AG09319 (cell line): Measurements from ENCODE around the gene ARID1B.

ENCODE experiments used
- DNase-seq: peaks from one replicate; pipeline ENCODE4 v3.0.0-alpha.2; 2010; ENCODE audit warnings: low read depth; ENCODE audit errors: extremely low read depth
- TF ChIP-seq, protein P1 (sequence below): IDR thresholded peaks from 2 replicates; pipeline ENCODE4 v1.5.1; 2011; ENCODE audit warnings: low read depth, mild to moderate bottlenecking, inconsistent platforms, low read length, moderate library complexity

ARID1B gene

GRCh38 chr6:157023958-157024357 lies 246.8 kb downstream of the ARID1B start:
- no peak for DNase-seq
- TF ChIP-seq, protein P1, sequence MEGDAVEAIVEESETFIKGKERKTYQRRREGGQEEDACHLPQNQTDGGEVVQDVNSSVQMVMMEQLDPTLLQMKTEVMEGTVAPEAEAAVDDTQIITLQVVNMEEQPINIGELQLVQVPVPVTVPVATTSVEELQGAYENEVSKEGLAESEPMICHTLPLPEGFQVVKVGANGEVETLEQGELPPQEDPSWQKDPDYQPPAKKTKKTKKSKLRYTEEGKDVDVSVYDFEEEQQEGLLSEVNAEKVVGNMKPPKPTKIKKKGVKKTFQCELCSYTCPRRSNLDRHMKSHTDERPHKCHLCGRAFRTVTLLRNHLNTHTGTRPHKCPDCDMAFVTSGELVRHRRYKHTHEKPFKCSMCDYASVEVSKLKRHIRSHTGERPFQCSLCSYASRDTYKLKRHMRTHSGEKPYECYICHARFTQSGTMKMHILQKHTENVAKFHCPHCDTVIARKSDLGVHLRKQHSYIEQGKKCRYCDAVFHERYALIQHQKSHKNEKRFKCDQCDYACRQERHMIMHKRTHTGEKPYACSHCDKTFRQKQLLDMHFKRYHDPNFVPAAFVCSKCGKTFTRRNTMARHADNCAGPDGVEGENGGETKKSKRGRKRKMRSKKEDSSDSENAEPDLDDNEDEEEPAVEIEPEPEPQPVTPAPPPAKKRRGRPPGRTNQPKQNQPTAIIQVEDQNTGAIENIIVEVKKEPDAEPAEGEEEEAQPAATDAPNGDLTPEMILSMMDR: no peak

DNA sequence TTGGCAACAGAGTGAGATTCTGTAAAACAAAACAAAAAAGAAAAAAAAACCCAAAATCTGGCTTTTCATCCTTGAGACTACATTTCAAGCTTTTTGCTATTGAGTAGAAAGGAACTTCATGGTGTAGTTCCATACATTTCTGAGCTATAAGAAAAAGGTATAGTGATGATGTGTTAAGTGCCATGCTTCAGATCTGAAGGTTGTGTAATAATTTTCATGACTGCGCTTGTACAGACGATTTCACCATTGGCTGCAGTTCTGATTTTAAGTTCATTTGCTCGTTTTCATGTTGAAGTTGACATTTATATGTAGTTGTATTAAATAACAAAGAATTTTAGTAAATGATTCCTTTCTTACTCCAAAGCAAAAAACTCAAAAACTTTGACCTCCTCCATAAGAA lies 247.6 kb downstream of the ARID1B start:
- TF ChIP-seq, protein P1: no peak
- DNase-seq: no peak

DNA sequence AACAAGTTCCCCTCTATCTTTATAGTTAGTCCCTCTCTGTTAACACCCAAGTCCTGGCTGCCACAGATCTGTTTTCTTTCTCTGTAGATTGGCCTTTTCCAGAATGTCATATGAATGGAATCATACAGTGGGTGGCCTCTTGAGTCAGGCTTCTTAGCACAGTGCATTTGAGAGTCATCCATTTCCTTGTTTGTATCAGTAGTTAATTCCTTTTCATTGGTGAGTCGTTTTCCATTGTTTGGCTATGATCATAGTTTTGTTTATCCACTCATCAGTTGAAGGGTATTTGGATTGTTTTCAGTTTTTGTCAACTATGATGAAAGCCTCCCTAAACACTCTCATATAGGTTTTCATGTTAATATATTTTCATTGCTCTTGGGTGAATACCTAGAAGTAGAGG lies 248.3 kb downstream of the ARID1B start:
- no peak for DNase-seq
- TF ChIP-seq, protein P1: no peak

- TF ChIP-seq, protein P1: no peak
- no peak for DNase-seq
Measured at GRCh38 chr6:157029980-157030690, 253.0 kb downstream of the ARID1B start.

- no peak for DNase-seq
- TF ChIP-seq, protein P1: no peak
Measured at GRCh38 chr6:157030755-157031154, 253.6 kb downstream of the ARID1B start.

DNA sequence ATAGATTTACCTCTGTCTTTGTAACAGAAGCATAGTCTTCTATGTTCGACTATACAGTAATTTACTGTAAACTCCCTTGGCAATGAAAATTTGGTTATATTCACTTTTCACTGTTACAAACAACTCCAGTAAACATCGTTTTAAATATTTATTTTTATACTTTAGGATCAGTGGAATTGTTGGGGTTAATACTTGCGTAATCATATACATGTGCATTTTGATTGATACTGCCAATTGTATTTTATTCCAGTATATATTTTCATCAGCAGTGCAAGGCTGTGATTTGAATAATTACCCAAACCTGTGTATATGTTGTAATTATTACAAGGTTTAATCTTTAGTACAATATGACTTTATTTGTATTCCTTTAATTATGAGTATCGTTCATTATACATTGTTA lies 255.7 kb downstream of the ARID1B start:
- TF ChIP-seq, protein P1: no peak
- no peak for DNase-seq

GRCh38 chr6:157033428-157034140 lies 256.4 kb downstream of the ARID1B start:
- TF ChIP-seq, protein P1: no peak
- no peak for DNase-seq
